H9 (cell line): ENCODE data around the gene CCDC134. TPM values are rescaled to one million over a fixed set of nuclear protein-coding genes. Genes with fewer than 3 reads are reported as not detected.
A peak's percentile ranks its signal among the peaks of the same experiment; 100 is the strongest.

Source experiments
- DNase-seq: peaks from one replicate; pipeline ENCODE4 v3.0.0-alpha.2; 2017
- H2AFZ ChIP-seq: one replicate; pipeline ENCODE4 v1.6.1; 2013; ENCODE audit warnings: mild to moderate bottlenecking, low read length, control low read depth, moderate library complexity
- H2AK5ac ChIP-seq: 2 replicates; pipeline ENCODE4 v1.6.1; 2013; ENCODE audit warnings: low read length, control low read depth, mixed read lengths; ENCODE audit not compliant: insufficient read length
- H2BK120ac ChIP-seq: one replicate; pipeline ENCODE4 v1.6.1; 2013; ENCODE audit warnings: low read depth, mild to moderate bottlenecking, low read length, control low read depth, inconsistent platforms; ENCODE audit not compliant: poor library complexity, severe bottlenecking
- H2BK12ac ChIP-seq: 2 replicates; pipeline ENCODE4 v1.6.1; 2013; ENCODE audit warnings: low read length, control low read depth, mixed read lengths, low read depth; ENCODE audit not compliant: insufficient read length
- H2BK15ac ChIP-seq: 2 replicates; pipeline ENCODE4 v1.6.1; 2013; ENCODE audit warnings: low read depth, low read length, control low read depth
- H2BK20ac ChIP-seq: one replicate; pipeline ENCODE4 v1.6.1; 2013; ENCODE audit warnings: low read depth, mild to moderate bottlenecking, low read length, control low read depth, inconsistent platforms; ENCODE audit not compliant: poor library complexity, severe bottlenecking
- H2BK5ac ChIP-seq: 2 replicates; pipeline ENCODE4 v1.6.1; 2013; ENCODE audit warnings: low read length, control low read depth, mixed read lengths; ENCODE audit not compliant: insufficient read length
- H3K14ac ChIP-seq: 2 replicates; pipeline ENCODE4 v1.6.1; 2013; ENCODE audit warnings: low read length, control low read depth; ENCODE audit not compliant: insufficient read depth
- H3K18ac ChIP-seq: 2 replicates; pipeline ENCODE4 v1.6.1; 2013; ENCODE audit warnings: low read depth, mild to moderate bottlenecking, mixed read lengths, low read length, control low read depth; ENCODE audit not compliant: insufficient read length
- H3K23ac ChIP-seq: 2 replicates; pipeline ENCODE4 v1.6.1; 2013; ENCODE audit warnings: low read length, control low read depth, mixed read lengths, low read depth; ENCODE audit not compliant: insufficient read length
- H3K23me2 ChIP-seq: 2 replicates; pipeline ENCODE4 v1.6.1; 2013; ENCODE audit warnings: low read depth, mild to moderate bottlenecking, mixed read lengths, low read length, control low read depth; ENCODE audit not compliant: insufficient read length, poor library complexity, severe bottlenecking
- H3K27ac ChIP-seq: 2 replicates; pipeline ENCODE4 v1.5.1; 2013; ENCODE audit warnings: low read length, control low read depth, mixed read lengths, low read depth; ENCODE audit not compliant: insufficient read length
- H3K27me3 ChIP-seq: 2 replicates; pipeline ENCODE4 v1.6.1; 2013; ENCODE audit warnings: low read length, control low read depth, inconsistent platforms; ENCODE audit not compliant: insufficient read depth
- H3K4ac ChIP-seq: 2 replicates; pipeline ENCODE4 v1.6.1; 2013; ENCODE audit warnings: low read depth, mild to moderate bottlenecking, control low read depth, inconsistent platforms, low read length, moderate library complexity
- H3K4me1 ChIP-seq: 2 replicates; pipeline ENCODE4 v1.6.1; 2013; ENCODE audit warnings: low read length, control low read depth, inconsistent platforms; ENCODE audit not compliant: insufficient read depth
- H3K4me2 ChIP-seq: 2 replicates; pipeline ENCODE4 v1.6.1; 2013; ENCODE audit warnings: low read length, control low read depth, mixed read lengths; ENCODE audit not compliant: insufficient read length, insufficient read depth
- H3K56ac ChIP-seq: 2 replicates; pipeline ENCODE4 v1.6.1; 2013; ENCODE audit warnings: low read depth, mild to moderate bottlenecking, mixed read lengths, low read length, control low read depth; ENCODE audit not compliant: insufficient read length
- H3K79me1 ChIP-seq: 2 replicates; pipeline ENCODE4 v1.6.1; 2013; ENCODE audit warnings: low read depth, mild to moderate bottlenecking, moderate library complexity, low read length, control low read depth, inconsistent platforms; ENCODE audit not compliant: insufficient read depth, poor library complexity, severe bottlenecking
- H3K79me2 ChIP-seq: 2 replicates; pipeline ENCODE4 v1.6.1; 2013; ENCODE audit warnings: low read length, control low read depth, inconsistent platforms; ENCODE audit not compliant: insufficient read depth
- H3K9ac ChIP-seq: 2 replicates; pipeline ENCODE4 v1.6.1; 2013; ENCODE audit warnings: low read length, control low read depth, mixed read lengths; ENCODE audit not compliant: insufficient read length; ENCODE audit errors: extremely low read depth
- H3K9me3 ChIP-seq: one replicate; pipeline ENCODE4 v1.6.1; 2013; ENCODE audit warnings: low read depth, low read length, inconsistent platforms; ENCODE audit not compliant: control insufficient read depth
- H3T11ph ChIP-seq: one replicate; pipeline ENCODE4 v1.6.1; 2013; ENCODE audit warnings: mild to moderate bottlenecking, low read length, control low read depth, inconsistent platforms
- H4K20me1 ChIP-seq: one replicate; pipeline ENCODE4 v1.6.1; 2013; ENCODE audit not compliant: control insufficient read depth, insufficient read length, insufficient read depth
- H4K5ac ChIP-seq: 2 replicates; pipeline ENCODE4 v1.6.1; 2013; ENCODE audit warnings: low read depth, mild to moderate bottlenecking, mixed read lengths, low read length, control low read depth; ENCODE audit not compliant: insufficient read length
- H4K8ac ChIP-seq: replicated peaks from 2 replicates; pipeline ENCODE4 v1.6.1; 2013; ENCODE audit warnings: low read length, control low read depth, mixed read lengths, low read depth; ENCODE audit not compliant: insufficient read length
- H4K91ac ChIP-seq: 2 replicates; pipeline ENCODE4 v1.6.1; 2013; ENCODE audit warnings: low read depth, mild to moderate bottlenecking, moderate library complexity, mixed read lengths, low read length, control low read depth; ENCODE audit not compliant: insufficient read length
- H3K27ac Mint-ChIP-seq, 3 experiments: 2 replicates in 2 of 3; 3 replicates in 1 of 3; pipeline ENCODE4 v1.8.0; 2020 to 2021; ENCODE audit warnings: mixed read lengths in 3 of 3, mild to moderate bottlenecking in 1 of 3, moderate library complexity in 1 of 3
- H3K27me3 Mint-ChIP-seq: 2 replicates; pipeline ENCODE4 v1.8.0; 2021; ENCODE audit warnings: low read depth, mild to moderate bottlenecking, moderate library complexity, mixed read lengths
- H3K36me3 Mint-ChIP-seq, 3 experiments: 2 replicates in 2 of 3; 3 replicates in 1 of 3; pipeline ENCODE4 v1.8.0; 2020 to 2021; ENCODE audit warnings: low read depth in 3 of 3, mixed read lengths in 3 of 3; ENCODE audit not compliant: insufficient read depth in 1 of 3
- H3K4me1 Mint-ChIP-seq, 2 experiments: 2 replicates each; pipeline ENCODE4 v1.8.0; 2020; ENCODE audit warnings: mixed read lengths in 2 of 2
- H3K4me3 Mint-ChIP-seq, 2 experiments: 2 replicates in 1 of 2; 3 replicates in 1 of 2; pipeline ENCODE4 v1.8.0; 2020 to 2021; ENCODE audit warnings: mild to moderate bottlenecking in 2 of 2, mixed read lengths in 2 of 2, moderate library complexity in 1 of 2
- H3K9me3 Mint-ChIP-seq, 2 experiments: 2 replicates in 1 of 2; 3 replicates in 1 of 2; pipeline ENCODE4 v1.8.0; 2020; ENCODE audit warnings: mild to moderate bottlenecking in 2 of 2, mixed read lengths in 2 of 2, moderate library complexity in 1 of 2
- CTCF ChIP-seq: fragments of 200-600 bp; sonication (generic); conservative IDR thresholded peaks from 3 replicates; pipeline ENCODE4 v1.8.0; 2021; ENCODE audit warnings: antibody characterized with exemption, mild to moderate bottlenecking
- WGBS: extraction: QIAGEN DNeasy Blood & Tissue Kit; methylation state at CpG from one replicate; pipeline ENCODE4 v1.1.7; 2013; ENCODE audit warnings: missing lambda C conversion rate, low lambda C conversion rate, mixed read lengths; ENCODE audit not compliant: insufficient read length; ENCODE audit errors: extremely low coverage; 5-methylcytosine and 5-hydroxymethylcytosine counted together
- total RNA-seq: library from RNA; stranded (reverse); gene quantifications from 2 replicates; pipeline ENCODE4 v1.2.1, GENCODE V29; 2021

CCDC134 gene
- total RNA-seq, 1 experiment from 2014 or later: 20.7 TPM

- peak overlapping the region in 1 of 3 experiments; percentile 74; a peak in 2 of 7 replicates for H3K27ac Mint-ChIP-seq
- no peak for DNase-seq
- Histone ChIP-seq H4K8ac (no peak overlapping the region), H2AK5ac (no peak overlapping the region), H3K4me2 (no peak overlapping the region), H3K18ac (no peak overlapping the region), H3K9ac (no peak overlapping the region), H4K91ac (no peak overlapping the region), H3K27me3 (no peaks in the 10 kb centered on the region), H3K4ac (no peak overlapping the region), H3K9me3 (no peaks in the 10 kb centered on the region), H2BK12ac (no peak overlapping the region), H2BK15ac (no peak overlapping the region), H3T11ph (no peak overlapping the region), H4K5ac (no peak overlapping the region), H3K79me2 (no peaks in the 10 kb centered on the region), H4K20me1 (no peaks in the 10 kb centered on the region), H2BK20ac (no peak overlapping the region), H3K23me2 (no peaks in the 10 kb centered on the region), H2BK5ac (no peak overlapping the region), H2AFZ (no peak overlapping the region), H3K4me1 (no peaks in the 10 kb centered on the region), H3K79me1 (no peaks in the 10 kb centered on the region), H3K14ac (no peak overlapping the region), H3K23ac (no peak overlapping the region), H3K56ac (no peak overlapping the region), H2BK120ac (no peak overlapping the region), H3K27ac (no peak overlapping the region)
- no CpG with 5 or more reads among the region's 10 CpGs for WGBS
- H3K36me3 Mint-ChIP-seq: peaks cover 36 to 90% (median 80%) of the 10 kb centered on the region in 3 experiments; a peak in 6 of 7 replicates
- TF ChIP-seq CTCF: no peak
- no peaks in the 10 kb centered on the region for H3K9me3 Mint-ChIP-seq
- H3K4me1 Mint-ChIP-seq: no peaks in the 10 kb centered on the region
- H3K4me3 Mint-ChIP-seq: no peak overlapping the region
- H3K27me3 Mint-ChIP-seq: no peaks in the 10 kb centered on the region
Measured at GRCh38 chr22:41875531-41876270, 75.2 kb downstream of the CCDC134 start.

Other genes with a start within 250 kb of the CCDC134 start
- 1.0 and 1.2 TPM in 2 replicates for gene CSDC2, start 239.7 kb upstream of the CCDC134 start, total RNA-seq
- gene PMM1, start 210.8 kb upstream of the CCDC134 start, total RNA-seq: 18.4 and 19.8 TPM in 2 replicates
- 28.3 and 30.2 TPM in 2 replicates for gene DESI1, start 179.6 kb upstream of the CCDC134 start, total RNA-seq
- 461 and 466 TPM in 2 replicates for gene XRCC6, start 179.4 kb upstream of the CCDC134 start, total RNA-seq
- 203 and 204 TPM in 2 replicates for gene SNU13, start 111.8 kb upstream of the CCDC134 start, total RNA-seq
- gene MEI1, start 101.2 kb upstream of the CCDC134 start, total RNA-seq: 0.20 TPM in 1 of 2 replicates, not detected in the other
- 144 and 146 TPM in 2 replicates for gene SREBF2, start 32.4 kb downstream of the CCDC134 start, total RNA-seq
- gene SHISA8, start 114.4 kb downstream of the CCDC134 start, total RNA-seq: 0.72 and 1.4 TPM in 2 replicates
- gene TNFRSF13C, start 126.1 kb downstream of the CCDC134 start, total RNA-seq: 1.6 and 1.9 TPM in 2 replicates
- 36.5 and 37.2 TPM in 2 replicates for gene CENPM, start 146.5 kb downstream of the CCDC134 start, total RNA-seq
- 32.4 and 33.3 TPM in 2 replicates for gene SEPTIN3, start 168.8 kb downstream of the CCDC134 start, total RNA-seq
- gene WBP2NL, start 198.1 kb downstream of the CCDC134 start, total RNA-seq: 0.22 TPM in 1 of 2 replicates, not detected in the other